Stimulated activated CD4-positive, alpha-beta T cell treated with anti-CD3 and anti-CD28 coated beads, Interleukin-2, amount 100 ng/mL, for 48 hours (primary cell): ENCODE data around the gene DCAKD.

Source experiments
- DNase-seq, 2 donors: peaks; one replicate each; pipeline ENCODE4 v3.0.0-alpha.2; 2020

Gene DCAKD

DNA sequence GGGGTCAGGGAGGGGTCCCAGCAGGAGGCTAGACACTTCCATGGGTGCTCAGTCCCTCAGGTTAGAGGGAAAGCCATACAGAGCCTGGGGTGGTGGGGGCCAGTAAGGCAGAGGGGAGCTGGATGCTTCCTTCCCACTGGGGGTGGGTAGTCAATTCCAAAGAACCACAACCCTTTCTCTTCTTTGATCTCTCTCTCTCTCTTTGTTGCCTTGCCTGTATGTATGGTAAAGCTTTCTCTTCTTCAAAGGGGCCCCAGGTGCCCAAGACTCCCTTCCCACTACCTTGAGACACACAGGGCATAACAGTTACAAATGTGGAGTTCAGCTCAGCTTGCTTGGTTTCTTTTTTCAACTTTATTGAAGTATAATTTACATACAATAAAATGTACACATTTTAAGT is 52.8 kb downstream of the DCAKD start:
- DNase-seq: no peak

DNA sequence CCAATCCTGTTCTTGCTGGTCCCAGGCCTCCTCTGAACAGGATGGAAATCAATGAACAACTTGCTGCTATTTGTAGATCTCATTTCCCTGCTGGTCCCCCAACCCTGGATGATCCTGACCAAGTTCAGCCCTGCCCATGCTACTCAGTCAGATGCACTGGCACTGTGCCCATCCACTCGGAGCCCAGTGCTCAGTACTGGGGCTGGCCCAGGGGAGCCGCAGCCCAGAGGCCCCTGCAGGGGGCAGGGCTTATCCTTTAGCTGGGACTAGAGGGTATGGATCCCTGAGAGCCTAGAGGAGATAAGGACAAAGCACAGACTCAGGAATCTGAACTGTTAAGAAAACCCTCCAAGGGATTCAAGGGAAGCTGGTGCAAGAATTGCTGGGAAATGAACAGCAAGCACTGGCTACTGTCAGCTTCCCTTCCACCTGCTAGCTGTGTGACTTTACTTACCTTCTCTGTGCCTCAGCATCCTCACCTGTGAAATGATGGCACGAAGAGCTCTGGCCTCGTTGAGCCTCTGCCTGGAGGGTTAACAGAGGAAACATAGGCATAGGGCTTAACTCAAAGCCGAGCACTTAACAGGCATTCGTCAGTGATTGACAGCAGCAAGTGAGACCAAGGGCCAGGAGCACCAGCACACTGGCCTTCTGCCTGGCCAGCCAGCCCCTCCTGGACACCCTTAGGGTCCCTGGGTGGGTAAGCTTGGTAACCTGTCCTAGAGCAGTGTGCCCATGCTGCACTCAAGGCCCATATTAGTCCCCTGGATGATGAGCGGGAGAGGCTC is 53.5 kb downstream of the DCAKD start:
- DNase-seq: no peak

DNA sequence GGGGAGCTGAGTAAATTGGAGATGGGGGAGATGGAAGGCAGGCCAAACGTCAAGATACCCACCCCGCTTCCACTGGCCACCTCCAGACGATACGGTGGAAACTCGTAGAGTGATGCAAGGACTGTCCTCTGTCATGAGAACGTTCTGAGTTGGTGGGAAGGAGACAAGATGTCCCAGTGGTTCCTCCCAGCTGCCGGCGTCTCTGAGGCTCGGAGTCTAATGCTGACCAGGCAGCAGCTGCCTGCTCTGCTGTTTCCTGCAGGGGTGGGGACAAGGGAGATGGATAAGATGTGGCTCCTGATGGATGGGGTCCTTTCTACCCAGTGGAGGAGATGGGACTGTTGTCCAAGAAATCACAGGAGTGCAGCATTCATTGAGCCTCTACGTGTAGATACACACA is 55.1 kb downstream of the DCAKD start:
- no peak for DNase-seq

DNA sequence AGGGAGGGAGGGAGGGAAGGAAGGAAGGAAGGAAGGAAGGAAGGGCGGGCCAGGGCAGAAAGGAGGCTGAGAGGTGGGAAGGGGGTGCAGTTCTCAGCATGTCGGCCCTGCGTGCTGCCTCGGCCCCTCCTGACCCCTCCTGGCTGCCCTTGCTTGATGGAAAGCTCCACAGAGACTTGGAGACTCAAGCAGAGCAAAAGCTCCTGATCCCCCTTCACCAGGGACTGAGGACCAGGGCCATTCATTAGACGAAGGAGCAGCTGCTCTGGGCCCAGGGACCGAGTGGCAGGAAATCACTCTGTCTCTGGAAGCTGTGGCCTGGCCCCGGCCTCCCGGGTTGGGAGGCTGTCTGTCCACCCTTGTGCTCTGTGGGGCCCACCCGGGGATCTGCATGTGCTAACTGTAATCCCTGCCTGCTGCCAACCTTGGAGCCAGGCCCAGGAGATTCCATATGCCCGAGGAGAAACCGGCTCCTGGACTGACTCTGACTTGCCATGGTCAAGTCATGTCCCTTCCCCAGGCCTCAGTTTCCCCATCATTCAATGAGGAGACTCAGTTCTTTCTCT is 55.9 kb downstream of the DCAKD start:
- DNase-seq: no peak

DNA sequence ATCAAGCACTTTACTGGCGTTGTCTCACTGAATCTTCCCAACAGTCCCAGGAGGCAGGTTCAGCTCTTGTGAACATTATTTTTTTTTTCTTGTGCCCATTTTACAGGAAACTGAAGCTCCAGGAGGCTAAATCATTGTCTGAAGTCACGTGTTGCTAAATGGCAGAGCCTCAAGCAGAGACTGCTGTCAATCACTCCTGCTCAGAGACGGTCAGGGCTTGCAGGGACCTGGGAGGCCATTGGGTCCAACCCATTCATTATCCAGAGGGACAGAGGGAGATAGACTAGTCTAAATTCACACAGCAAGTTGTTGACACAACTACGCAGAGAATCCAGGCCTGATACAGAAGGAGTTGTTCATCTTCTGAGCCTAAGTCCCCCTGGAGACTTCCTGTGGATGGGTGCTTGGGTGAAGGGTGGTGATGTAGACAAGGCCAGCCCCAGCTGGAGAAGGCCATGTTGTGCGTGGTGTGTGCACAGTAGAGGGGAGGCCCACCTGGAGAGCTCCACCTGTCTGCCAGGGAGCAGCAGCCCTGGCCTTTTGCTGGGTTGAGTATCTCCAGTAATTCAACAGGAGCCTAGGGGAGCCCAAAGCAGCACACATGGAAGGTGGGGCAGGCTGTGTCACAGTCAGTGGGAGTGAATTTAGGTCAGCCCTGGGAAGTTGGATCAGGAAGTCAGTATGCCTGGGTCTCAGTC is 59.0 kb downstream of the DCAKD start:
- no peak for DNase-seq

DNA sequence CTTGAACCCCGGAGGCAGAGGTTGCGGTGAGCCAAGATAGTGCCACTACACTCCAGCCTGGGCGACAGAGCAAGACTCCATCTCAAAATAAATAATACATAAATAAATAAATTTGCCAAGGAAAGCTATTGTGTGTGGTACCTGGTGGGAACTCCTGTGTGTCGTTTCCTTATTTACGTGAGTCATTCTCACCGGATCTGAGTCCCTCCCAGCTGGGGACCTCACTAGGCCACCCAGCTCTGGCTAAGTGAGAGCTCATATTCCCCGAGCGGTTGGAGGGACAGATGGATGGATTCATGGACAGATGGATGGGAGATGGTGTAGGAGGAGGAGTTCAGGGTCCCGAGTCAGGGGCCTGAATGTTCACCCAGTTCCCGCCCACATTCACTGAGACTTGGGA is 60.4 kb downstream of the DCAKD start:
- DNase-seq: no peak

DNA sequence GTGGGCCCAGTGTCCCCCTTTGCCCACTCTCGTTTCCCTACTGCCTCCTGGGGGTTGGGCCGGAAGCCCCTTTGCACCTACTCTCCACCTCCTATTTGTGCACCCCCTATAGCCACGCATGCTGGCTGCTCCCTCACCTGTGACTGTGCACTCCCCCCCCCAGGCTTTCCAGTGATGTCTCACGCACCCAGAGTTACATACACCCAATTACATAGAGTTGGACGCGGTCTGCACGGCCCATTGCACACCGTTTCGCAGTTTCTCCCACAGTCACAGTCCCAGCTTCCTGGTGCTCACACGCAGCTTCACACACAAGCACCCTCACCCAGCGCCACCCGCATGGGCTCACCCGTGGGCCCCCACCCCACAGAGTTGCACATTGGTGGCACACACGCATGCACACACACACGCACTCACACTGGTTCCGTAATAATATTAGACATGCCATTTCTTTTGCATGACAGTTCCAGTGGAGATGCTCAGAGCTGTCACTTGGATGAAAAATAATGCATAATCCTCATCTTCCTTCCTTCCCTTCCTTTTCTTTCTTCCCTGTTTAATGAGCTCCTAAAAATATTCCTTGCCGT is 61.8 kb downstream of the DCAKD start:
- DNase-seq: no peak

DNA sequence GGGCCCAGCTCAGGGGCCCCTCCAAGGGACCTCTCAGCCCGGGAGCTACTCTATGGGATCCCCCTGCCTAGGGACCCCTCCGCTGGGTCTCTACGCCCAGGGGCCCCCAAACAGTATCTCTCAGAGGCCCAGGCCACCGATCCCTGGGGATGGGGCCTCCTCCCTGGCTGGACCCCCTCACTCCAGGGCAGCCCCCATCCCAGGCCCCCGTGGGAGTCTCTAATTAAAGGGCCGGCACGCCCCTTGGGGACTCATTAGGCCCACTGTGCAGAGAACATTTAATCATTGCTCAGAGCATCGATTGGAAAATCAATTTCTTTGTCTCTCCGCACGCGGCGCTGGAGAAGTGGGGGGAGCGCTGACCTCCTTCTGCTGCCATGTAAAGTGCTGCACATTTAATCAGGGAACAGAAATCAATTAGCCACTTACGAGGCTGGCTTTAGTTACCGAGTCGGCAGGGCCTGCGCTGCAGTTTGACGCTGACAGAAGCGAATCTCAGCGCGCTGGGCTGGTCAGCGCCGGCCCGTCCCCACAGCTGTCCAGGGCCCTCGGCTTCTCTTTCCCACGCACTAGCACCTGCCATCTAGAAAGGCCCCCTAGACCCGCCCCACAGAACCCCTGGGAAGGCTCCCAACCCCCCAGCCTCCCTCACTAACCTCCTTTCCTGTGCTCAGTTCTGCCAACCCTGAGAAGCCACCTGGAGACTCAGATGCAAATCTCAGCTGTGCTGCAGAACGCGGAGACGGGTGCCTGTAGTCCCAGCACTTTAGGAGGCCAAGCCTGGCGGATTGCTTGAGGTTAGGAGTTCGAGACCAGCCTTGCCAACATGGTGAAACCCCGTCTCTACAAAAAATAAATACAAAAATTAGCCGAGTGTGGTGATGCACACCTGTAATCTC is 63.1 kb downstream of the DCAKD start:
- DNase-seq: no peak

DNA sequence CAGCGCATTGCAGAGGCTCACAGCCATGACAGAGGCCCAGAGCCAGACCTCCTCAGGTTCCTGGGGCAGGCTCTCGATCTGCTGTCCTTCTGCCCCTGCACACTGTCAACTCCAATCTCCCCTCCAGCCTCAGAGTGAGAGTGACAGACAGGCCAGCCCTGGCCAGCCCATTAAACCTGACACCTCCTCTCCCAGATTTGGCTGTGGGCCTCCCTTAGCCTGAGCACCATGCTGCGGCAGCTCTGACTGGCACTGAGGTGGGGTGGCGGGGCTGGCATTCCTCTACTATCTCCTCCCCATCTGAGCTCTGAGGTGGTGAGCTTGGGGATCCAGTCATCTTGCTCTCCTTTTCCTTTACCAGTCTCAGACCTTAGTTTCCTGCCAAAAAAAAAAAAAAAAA is 67.9 kb downstream of the DCAKD start:
- DNase-seq: no peak

DNA sequence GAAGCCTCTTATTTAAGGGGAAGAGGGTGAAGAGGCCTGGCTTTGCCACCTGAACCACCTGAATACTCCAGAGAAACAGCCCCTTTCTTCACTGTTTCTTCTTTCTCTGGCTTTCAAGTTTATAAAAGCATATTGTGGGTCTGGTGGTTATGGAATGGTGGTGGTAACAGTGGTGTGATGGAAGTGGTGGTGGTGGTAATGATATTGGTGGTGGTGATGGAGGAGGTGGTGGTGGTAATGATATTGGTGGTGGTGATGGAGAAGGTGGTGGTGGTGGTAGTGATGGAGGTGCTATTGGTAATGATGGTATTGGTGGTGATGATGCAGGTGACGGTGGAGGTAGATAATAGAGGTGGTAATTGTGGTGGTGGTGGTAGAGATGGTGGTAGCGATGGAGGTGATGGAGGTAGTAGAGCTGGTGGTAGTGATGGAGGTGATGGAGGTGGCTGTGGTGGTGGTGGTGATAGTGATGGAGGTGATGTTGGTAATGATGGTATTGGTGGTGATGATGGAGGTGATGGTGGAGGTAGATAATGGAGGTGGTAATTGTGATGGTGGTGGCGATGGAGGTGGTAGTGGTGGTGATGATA is 69.2 kb downstream of the DCAKD start:
- DNase-seq: no peak

DNA sequence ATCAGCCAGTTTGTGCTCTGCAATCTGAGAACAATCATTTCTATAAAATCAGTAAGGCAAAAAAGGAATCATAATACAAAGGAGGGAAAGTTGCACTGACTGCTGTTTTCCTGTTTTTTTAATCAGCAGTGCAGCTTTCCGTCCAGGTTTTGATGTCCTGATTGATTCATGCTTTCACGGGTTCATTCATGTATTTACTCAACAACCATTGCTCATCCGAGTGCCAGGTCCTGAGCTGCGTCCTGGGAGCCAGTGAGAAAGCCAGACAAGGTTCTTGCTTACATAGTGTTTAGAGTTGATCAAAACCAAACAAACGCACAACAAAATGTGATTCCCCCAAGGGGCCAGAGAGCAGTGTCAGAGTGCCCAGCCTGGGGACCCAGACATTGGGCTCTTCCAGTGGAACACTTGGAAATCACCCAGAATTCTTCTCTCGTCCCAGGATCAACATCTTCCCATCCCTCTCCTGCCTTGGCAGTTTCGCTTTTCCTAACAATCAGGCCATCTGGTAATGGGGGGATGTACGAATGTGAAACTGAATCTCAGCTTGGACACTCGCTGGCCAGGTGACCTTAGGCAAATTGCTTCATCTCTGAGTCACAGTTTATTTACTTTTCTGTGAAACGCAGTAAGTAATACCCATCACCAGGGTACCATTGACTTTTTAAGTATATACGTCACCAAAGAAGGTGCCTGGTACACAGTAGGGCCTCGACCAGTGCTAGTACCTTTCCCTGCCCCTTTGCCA is 70.0 kb downstream of the DCAKD start:
- no peak for DNase-seq

DNA sequence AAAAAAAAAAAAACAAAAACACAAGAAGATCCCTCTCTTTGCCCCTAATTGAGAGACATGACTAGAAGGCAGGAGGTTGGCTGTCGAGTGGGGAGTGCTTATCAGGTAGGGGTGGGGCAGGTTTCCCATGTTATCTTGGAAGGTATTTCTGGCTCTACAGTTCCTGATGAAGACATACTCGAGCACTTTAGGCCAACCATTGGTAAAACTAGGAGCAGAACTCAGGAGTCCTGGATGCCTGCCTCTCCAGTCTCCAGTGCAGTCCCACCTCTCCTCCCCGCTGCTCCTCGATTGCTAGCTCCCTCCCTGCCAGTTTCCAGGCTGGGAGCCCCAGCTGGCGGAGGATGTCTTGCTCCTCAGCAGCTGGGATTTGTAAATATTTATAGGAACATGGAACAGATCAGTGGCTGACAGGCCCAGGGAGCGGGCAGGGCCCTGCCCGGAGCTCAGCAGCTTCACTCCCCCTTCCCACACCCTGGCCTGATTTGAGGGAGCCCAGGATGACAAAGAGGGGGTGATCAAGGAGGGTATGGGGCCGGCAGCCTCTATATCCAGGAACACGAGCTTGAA is 71.9 kb downstream of the DCAKD start:
- DNase-seq: no peak

DNA sequence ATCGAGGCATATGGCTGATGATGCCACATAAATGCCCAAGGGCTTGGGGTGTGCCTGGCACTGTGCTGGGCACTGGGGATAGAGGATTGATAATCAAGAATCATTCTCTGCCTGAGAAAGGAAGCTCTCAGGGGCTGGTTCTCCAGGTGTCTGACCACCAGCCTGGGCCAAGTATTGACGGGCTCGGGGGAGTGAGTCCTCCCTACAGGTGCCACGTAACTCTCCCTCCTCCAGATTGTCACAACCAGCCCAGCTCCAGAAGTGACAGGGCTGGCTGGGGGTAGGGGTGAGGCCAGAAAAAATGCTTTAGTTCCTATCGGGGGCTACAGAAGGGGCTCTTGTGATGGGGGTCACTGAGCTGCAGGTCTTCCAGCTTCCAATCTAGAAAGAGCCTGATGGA is 72.6 kb downstream of the DCAKD start:
- DNase-seq: no peak

DNA sequence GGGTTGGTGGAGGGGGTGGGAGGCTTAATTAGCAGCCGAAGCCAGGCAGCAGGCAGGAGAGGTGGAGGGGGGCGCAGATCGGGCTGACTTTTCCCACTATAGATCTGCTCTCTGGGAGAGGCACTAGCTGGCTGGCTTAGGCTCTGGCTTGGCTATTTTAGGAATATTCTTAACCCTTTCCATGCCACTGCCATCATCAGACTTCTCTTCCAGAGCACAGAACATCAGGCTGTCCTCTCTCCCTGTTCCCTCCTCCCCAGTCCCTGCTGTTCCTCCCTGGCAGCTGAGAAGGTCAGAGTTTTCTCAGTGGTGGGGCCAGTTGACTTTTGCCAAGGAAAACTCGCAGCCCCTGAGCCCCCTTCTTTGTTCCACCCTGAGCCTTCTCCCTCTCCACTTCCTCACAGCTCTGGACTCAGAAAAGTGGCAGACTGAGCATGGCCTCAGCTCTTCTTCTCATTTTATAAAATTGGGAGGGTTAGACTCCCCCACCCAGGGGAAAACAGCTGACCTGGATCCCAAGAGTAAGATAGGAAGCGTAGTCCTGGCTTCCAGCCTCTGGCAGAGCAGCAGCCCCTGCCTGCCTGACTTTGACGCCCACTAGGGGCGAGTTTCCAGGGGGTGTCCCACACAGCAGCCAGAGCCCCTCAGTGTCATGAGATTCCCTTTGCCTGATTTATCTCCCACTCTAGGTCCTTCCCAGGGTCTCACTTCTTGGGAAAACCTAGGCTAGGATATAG is 73.5 kb downstream of the DCAKD start:
- DNase-seq: no peak

DNA sequence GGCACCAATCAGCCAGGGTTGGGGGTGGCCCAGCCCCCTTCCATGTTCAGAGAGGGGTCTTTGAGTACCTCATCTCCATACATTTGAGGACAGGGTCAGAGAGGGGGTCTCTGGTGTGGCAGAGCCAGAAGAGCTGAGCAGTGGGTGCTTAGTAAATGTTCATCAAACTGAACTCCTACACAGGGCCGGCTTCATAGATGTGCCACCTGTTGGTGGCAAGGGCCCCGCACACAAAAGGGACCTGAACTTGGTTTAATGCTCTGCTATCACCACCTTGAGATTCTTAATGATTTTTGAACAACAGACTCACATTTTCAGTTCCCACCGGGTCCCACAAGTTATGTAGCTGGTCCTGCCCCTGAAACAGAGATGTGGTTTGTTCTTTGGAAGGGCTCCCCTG is 74.4 kb downstream of the DCAKD start:
- no peak for DNase-seq

DNA sequence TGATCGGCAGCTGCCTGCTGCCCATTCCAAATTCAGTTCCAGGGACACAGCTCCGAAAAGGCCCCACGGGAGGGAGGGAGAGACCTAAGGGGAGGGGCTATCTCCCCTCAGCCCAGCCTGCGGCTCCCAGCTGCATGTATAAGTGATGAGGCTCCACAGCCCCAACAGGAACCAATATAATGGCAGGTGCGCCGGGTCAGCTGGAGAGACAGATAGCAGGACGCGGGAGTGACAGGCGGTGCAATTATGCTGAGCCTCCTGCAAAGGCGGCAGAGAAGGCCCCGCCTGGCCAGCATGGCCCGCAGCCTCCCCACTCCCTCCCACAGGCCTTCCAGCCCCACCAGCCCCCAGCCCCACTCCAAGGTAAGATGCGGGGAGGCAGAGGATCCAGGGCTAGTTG is 75.2 kb downstream of the DCAKD start:
- no peak for DNase-seq
